LNCAP (cell line): ENCODE measurements around the gene PDE1C.

ENCODE experiments used
- CTCF ChIP-seq: fragments of 450-650 bp; IDR thresholded peaks from 2 replicates; pipeline ENCODE4 v1.5.1; 2017; ENCODE audit warnings: mild to moderate bottlenecking

The PDE1C gene

GRCh38 chr7:31825576-31825975 lies 244.6 kb downstream of the PDE1C start:
- no peak for TF ChIP-seq CTCF

GRCh38 chr7:31819031-31819430 lies 251.2 kb downstream of the PDE1C start:
- no peak for TF ChIP-seq CTCF

GRCh38 chr7:31816810-31817209 lies 253.4 kb downstream of the PDE1C start:
- TF ChIP-seq CTCF, result no peak

GRCh38 chr7:31815796-31816195 lies 254.4 kb downstream of the PDE1C start:
- TF ChIP-seq CTCF, result no peak

- TF ChIP-seq CTCF, result no peak
Observed at GRCh38 chr7:31814187-31814586, 256.0 kb downstream of the PDE1C start.

GRCh38 chr7:31811650-31812461 lies 258.4 kb downstream of the PDE1C start:
- TF ChIP-seq CTCF, result no peak

- TF ChIP-seq CTCF, result no peak
Observed at GRCh38 chr7:31805209-31805818, 264.9 kb downstream of the PDE1C start.
